CD4-positive, alpha-beta T cell treated with Interleukin-4 for 4 hours (primary cell): ENCODE data around the gene PTPN20.
"Not testable (repeated sequence)": the region's sequence is repeated elsewhere in the genome, so short reads cannot be mapped to it uniquely, and the experiment has no call there.

Experiments used
- DNase-seq: peaks from one replicate; pipeline ENCODE4 v3.0.0-alpha.2; 2020

Gene PTPN20

DNA sequence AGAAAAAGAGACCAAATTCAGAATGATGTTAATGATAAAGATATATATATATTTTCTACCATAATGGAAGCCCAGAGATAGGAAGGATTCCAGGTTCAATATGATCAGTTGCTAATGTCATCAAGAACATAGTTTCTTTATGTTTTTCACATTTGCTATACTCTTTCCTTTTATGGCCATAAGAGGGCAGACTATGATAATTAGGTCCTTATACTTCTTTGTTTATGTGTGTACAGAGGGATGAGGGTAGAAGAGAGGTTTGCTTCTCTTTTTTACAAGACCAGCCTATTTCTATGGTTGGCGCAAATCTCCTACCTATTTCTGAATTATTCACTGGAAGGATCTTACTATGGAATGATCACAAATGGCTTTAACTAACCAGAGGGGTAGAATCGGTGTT, 52.1 kb downstream of the PTPN20 start:
- not testable (repeated sequence) for DNase-seq

DNA sequence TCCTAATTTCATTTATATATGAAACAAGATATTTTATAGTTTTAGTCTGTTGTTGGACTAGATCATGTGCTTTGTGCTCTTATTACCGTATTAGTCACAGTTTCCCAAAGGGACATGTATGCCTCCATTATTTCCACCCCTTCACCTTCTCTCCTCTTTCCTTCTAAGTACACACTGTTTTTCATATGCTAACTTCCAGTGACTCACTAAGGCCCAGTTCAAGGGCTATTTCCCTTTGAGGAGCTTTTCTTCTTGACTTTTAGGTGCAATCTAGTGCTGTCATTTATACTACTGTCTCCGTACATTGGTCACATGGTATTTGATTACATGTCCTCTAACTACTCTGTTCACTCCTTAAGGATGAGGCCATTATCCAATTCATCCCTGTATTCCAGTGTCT, 55.8 kb downstream of the PTPN20 start:
- DNase-seq: not testable (repeated sequence)

DNA sequence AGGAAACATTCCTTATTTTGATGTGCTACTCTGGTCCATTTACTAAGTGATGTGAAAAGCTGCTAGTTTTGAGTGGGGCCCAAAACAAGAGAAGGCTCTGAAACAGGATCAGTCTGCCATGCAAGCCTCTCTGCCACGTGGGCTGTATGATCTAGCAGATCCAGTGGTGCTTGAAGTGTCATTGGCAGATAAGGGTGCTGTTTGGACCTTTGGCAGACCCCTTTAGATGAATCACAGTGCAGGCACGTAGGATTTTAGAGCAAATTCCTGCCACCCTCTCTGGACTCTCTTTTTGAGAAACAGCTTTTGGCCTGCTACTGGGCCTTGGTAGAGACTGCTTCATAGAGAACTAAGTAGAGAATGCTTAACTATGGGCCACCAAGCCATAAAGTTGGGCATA, 69.0 kb downstream of the PTPN20 start:
- DNase-seq: not testable (repeated sequence)

DNA sequence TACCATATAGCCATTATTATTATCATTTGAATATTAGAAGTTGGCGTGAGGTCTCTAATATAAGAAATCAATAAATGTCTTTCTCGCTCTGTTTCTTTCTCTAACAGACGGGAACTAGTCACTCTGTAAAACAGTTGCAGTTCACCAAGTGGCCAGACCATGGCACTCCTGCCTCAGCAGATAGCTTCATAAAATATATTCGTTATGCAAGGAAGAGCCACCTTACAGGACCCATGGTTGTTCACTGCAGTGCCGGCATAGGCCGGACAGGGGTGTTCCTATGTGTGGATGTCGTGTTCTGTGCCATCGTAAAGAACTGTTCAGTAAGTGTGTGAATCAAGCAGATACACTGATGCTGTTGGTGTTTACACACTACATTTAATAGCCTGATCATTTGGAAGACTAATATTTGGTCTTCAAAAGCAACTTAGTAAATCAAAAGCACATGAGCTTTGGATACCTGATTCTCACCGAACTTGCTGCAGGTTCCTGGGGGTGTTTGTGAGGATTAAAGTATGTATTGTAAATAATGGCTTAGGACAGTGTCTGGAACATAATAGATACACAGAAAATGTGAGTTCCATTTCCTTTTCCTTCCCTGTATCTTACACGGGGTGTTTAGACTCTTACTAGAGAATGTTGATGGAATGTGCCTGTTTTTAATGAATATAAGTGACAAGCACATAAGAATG, 76.2 kb downstream of the PTPN20 start:
- not testable (repeated sequence) for DNase-seq

DNA sequence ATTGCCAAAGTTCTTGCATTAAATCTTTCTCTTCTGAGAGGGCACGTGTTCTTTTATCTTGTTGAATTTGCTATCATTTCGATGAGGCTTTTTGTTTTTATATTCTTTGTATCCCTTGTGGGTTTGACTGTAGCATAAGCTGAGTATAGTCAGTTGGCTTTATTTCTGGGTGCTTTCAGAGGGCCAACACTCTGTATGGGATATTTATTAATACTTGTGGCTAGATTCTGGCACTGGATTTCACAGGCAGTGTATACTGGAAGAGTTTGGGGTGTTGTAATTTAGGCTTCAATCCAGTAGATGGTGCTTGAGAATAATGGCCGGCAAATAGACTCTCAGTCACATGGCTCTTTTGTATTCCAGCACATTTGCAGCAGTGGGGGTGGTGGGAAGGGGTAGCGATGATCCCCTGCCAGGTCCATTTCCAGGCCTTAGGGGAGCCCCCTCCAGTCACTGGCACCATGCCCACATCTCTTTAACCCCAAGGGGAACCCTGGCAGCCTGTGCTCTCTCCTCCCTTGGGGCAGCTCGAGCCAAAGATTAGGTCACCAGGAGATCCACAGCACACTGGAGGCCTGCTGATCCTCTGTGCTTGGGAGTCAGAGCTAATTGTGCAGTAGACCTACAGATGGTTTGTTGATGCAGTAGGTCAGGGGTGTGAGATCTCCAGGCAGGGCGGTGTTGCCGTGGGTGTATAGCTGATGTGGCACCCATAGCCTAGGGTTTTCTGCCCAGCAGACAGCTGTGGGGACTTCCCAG, 81.8 kb downstream of the PTPN20 start:
- DNase-seq: no peak

DNA sequence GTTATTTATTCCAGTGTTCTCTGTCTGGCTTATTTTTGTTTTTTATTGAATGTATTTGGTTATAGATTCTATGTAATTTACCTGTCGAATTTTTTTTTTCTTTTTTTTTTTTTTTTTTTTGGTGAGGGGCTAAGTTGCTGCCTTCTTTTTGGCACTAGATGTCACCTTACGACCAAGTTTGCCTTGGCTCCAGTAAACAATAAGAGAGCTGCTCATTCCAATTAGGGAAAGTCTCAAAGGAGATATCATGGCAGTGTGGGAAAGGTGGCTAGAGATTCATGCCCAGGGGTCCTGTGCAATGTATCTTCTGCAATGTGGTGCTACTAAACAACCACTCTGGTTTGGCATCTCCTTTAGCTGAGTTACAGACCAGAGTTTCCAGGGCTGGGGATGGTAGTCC, 84.0 kb downstream of the PTPN20 start:
- DNase-seq: no peak

DNA sequence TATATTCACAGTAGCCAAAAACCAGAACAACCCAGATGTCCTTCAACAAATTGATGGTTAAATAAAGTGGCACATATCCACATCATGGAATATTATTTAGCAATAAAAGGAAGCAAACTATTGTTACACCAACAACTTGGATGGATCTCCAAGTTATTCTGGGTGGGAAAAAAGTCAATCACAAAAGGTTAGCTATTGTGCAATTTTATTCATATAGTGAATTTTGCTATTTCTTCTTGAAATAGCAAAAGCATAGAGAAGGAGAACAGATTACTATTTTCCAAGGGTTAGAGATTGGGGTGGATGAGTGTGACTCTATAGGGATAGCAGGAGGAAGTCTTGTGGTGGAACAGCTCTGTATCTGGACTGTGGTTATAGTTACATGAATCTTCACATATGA, 87.0 kb downstream of the PTPN20 start:
- DNase-seq: no peak

DNA sequence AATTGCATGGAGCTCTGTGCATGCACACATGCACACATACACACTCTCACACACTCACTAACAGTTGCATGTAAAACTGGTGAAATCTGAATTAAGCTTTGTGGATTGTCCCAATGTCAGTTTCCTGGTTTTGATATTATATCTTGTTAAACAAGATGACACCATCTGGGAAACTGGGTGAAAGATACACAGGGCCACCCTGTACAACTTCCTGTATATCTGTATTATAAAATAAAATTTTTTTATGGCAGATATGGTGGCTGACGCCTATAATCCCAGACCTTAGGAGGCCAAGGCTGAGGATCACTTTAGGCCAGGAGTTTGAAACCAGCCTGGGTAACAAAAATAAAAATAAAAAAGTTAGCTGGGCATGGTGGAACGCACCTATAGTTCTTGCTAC, 87.4 kb downstream of the PTPN20 start:
- no peak for DNase-seq

DNA sequence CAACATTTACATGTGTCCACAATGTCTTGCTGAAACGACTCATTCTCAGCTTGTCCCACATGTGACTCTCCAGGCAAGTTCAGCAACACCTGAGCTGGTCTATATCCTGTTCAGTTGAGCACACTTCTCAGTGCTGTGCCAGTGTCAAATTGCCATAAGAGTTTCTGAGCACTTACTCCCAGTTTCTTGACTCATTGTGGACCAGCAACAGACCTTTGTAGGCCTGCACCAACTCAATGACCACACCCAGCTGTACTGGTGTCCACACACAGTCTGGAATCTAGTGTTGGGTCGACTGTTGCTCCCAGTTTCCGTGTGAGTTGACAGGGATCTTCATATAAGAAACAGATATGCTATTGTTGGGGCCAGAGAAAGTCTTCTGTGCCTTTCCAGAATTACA, 88.0 kb downstream of the PTPN20 start:
- DNase-seq: no peak

DNA sequence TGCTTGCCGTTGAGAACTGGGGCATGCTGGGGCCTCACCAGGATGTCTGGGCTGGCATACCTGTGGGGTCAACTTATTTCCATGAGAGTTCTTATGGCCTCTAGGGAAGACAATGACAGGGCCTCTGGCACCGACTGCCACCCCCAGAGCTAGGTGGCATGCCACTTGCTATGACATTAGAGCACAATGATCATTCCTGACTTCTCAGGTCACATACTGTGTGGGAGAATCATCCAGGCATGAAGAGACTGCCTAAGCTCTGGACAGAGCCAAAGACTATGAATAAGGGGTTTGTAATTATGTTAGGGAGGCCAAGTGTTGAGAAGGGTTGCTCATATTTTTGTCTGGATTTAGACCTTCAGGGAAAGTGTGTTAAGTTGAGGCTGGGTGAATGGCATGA, 97.5 kb downstream of the PTPN20 start:
- DNase-seq: no peak

DNA sequence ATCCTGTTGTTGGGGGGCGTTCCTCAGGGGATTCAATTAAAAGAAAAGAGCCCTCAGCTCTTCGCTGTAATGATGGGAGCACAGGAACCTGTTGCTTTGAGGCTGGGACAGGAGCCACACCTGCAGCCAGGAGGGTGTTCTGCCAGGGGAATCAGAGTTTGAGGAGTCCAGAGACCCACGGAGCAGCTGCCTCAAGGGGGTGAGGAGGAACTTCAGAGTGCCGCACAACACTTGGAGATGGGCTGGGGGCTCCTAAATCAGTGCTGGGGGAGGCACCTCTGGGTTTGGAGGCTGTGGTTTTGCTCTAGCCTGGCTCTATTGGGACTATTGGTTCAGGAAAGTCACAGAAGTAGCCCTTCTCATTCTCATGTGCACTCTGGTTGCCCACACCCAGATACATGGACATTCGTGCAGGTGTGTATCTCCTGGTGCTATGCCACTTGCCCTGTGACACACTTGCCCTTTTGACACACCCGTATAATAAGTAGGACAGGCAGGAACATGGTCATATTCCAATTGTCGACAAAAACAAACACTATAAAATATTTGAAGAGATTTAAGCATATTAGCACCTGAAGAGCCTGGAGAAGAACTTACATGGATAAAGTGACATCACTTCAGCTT, 98.1 kb downstream of the PTPN20 start:
- DNase-seq: no peak

DNA sequence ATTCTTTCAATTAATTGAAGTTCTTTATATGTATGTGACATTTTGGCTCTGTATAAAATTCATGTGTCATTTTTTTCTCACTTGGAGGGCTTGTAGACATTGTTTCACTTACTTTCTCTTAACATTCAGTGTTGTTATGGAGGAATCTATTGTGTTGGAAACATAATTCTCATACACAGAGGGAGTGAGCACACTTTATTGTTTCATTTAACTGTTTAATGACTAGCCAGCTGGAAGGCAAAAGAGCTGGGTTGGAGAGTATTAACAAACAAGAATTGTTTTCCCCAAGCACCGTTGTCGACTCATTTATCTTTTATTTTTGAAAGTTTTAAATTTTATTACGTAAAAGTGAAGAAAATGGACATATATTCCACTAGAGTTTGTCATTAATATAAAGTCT, 98.8 kb downstream of the PTPN20 start:
- DNase-seq: no peak

DNA sequence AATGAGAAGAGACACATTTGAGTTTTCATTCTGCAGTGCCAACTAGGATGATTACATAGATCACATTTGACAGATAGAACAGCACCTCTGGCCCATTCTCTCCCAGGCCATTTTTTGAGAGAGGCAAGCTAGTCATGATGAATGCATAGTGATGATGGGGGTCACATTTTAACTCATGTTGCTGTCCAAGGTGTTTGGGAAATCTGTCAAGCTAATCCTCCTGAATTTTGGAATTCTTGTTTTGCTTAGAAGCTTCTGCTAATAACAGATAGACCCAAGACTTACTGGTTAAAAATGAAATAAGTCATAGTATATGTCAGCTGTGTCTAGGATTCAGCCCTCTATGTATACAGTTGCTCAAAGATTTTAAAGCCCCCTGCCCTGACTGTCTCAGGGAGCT, 101.0 kb downstream of the PTPN20 start:
- DNase-seq: no peak

DNA sequence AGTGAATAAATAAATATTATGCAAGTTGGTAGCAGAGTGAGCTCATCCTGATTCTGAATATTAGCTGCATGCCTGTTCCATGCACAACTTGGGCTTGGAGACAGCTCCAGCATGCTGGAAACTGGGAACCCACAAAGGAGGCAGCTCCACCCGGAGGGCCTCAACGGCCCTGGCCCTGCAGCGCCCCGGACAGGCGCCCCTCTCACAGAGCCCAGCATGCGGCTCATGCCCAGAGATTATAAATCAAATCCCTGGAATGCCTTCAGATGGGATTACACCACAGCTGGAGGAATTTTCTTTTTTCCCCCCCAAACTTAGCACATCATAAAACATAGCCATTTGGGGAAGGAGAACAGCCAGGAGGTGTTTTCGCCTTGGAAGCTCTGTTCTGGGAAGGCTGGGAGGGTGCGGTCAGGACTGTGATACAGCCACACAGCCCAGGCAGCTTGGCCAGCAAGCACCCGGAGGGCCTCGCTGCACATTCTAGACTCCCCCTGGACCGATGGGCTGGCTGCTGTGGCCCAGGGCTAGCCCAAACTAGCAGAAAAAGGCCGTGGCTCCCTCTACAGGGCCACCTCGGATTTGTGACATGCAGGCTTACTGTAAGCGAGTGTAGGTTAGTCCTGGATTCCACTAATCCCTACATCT, 102.4 kb downstream of the PTPN20 start:
- no peak for DNase-seq

DNA sequence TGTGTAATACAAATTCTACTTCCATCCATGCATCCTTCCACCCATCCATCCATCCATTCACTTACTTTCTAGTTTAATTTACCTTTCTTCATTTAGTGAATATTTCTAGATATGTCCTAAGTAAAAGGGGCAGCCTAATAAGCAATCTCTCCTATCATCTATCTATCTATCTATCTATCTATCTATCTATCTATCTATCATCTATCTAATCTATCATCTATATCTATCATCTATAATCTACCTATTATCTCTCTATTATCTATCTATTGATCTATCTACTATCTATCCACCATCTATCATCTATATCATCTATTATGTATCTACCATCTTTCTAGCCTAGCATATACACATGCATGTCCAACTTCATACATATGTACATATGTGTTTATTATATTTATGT, 104.2 kb downstream of the PTPN20 start:
- DNase-seq: no peak

DNA sequence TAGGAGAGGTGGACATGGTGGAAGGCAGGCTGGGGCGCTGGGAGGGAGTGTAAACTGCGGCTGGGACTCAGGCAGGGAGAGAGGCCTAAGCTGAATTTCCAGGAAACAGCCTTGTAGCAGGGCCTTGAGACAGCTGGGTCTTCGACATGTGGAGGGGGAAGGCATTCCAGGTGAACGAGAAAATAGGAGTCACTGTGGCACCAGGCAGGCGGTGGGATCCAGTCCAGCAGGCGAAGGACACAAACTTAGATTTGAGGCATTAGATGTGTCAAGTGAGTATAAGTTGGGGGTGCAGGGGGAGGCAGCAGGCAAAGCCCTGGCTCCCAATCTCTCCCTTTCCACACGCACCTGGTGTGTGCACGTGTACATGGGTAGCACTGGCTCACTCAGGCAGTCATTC, 105.3 kb downstream of the PTPN20 start:
- DNase-seq: no peak

DNA sequence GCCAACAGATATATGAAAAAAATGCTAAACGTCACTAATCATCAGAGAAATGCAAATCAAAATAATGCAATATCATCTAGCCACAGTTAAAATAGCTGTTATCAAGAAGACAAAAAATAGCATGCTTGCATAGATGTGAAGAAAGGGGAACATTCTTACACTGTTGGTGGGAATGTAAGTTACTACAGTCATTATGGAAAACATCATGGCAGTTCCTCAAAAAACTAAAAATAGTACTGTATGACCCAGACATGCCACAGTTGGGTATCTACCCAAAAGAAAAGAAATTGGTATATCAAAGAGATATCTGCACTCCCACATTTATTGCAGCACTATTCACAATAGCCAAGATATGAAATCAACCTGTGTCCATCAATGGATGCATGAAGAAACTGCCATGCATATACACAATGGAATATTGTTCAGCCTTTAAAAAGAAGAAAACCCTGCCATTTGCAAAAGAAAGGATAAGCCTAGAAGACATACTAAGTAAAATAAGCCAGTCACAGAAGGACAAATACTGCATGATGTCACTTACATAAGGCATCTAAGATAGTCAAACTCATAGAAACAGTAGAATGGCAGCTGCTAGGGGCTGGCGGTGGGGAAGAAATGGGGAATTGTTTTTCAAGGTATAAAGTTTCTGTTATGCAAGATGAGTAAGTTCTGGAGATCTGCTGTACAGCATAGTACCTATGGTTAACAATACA, 107.0 kb downstream of the PTPN20 start:
- no peak for DNase-seq

DNA sequence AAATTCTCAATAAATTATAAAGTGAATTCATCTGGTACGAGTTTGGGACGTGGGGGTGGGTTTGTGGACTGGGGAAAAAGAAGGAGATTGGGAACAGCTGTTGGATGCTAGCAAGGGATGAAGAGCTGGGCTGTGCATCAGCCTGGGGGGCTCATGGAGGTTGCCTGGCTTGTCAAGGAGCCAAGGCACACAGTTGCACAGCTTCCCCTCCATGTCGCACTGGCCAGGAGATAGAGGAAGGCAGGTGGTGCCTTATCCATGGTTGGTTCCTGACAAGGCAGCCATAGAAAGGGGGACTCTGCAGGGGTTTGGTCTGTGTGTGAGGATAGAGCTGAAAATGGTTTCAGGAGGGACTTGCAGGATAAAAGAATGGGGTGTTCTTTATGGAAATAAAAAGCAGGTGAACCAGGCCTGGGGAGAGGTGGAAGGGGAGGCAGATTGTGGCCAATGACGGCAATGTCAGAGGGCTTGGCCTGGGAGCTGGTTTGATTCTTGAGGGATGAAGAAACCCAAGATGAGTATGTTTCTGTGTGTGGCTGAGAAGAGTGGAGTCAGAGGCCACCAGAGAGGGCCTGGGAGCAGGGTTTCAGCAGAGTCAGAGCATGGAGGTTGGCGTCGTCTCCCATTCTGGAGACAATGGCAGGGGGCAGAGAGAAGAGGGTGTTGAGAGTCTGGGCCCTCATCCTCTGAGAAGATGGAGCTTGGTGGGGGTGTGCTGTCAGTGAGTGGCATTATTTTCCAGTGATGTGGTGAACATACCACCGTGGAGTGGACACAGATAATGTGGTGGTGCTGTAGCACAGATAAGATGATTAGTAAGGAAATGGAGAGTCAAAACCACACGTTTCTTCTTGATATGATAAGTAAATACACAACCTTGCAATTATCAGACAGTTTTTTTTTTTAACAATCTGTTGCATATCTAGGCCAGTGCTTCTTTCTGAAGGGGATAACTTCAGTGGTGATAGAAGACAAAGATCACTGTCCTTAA, 108.2 kb downstream of the PTPN20 start:
- no peak for DNase-seq

DNA sequence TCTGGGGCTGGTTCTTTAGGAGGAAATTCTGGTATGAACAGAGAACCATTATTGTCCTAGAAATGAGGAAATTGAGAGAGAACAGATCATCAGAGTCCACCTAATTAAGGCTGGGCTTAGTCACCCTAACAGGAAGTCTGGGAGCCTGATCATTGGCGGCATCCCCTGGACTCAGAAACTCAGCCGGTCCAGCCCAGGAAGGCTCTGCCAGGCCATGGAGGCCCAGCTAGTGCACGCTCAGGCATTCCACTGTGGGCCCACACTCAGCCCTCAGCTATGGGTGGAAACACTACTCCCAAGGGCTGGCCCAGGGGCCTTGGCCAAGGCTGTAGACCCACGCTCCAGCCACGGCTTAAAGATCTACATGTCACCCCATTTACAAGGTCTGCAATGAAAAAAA, 109.2 kb downstream of the PTPN20 start:
- DNase-seq: no peak

DNA sequence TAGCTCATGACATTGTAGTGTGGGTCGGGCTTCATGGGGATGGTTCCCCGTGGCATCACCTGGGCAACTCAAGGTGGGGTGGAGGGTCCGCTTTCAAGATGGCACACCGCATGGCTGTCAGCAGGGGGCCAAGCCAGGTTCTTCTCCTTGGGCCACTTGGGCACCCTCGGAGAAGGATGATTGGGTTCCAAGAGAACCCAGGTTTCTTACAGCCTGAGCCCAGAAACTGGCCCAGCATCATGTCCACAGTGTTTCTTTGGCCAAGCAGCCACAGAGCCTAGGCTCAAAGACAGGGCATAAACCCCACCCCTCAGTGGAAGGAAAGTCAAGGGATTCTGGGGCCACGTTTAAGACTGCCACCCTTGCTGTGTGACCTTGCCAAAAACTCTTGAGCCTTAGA, 110.6 kb downstream of the PTPN20 start:
- no peak for DNase-seq

DNA sequence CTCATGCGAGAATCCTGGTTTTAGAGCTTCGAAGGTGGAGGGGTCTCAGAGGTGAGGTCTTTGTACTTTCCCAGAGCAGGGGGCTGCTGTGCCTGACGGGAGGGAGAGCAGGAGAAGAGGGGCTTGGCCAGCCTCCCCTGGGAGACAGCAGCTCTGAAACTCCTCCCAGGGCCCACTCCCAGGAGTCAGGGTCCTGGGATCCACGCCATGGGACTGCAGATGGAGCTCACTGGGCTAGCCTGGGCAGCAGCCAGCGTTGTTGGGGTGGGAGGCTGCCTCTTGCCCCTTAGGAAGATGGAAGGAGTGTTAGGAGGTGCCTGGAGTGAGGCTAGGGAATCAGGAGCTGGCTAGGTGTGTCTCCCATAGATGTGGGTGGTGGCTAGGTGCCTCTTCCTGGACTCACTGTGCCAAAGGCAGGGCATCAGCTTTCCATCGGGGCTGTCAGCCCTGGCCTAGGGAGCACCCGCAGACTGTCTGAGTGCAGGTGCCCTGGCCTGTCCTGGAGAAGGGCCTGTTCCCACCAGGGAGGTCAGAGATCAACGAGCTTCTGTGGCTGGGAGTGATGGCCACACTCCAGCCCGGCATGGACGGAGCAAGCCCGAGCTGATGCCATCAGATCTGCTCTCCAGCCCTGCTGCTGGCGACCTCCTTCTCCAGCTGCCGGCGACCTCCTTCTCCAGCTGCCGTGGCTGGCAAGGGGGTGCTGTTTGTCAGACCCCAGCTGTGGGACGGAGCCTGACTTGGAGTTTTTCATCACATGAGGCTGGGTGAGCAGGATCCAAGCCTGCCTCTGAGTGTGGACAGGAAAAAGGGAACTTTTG, 111.3 kb downstream of the PTPN20 start:
- DNase-seq: no peak
